Jurkat, Clone E6-1 (cell line): Measurements from ENCODE around the gene KCTD16.

Experiments
- DNase-seq: peaks from one replicate; pipeline ENCODE4 v3.0.0-alpha.2; 2011; ENCODE audit warnings: low read depth, low spot score
- H3K4me3 ChIP-seq: 2 replicates; pipeline ENCODE4 v1.5.1; 2011; ENCODE audit warnings: mild to moderate bottlenecking, low read length, control low read depth, moderate library complexity

The KCTD16 gene

GRCh38 chr5:144202072-144202471 is 31.4 kb downstream of the KCTD16 start:
- no peak for DNase-seq
- H3K4me3 ChIP-seq, result no peak overlapping the region

GRCh38 chr5:144202726-144203125 is 32.1 kb downstream of the KCTD16 start:
- no peak for DNase-seq
- no peak overlapping the region for H3K4me3 ChIP-seq

GRCh38 chr5:144203750-144204596 is 33.3 kb downstream of the KCTD16 start:
- peak; percentile 58 for DNase-seq
- no peak overlapping the region for H3K4me3 ChIP-seq

GRCh38 chr5:144205141-144205551 is 34.5 kb downstream of the KCTD16 start:
- no peak overlapping the region for H3K4me3 ChIP-seq
- no peak for DNase-seq

- no peak overlapping the region for H3K4me3 ChIP-seq
- DNase-seq, result no peak
Observed at GRCh38 chr5:144206141-144206540, 35.5 kb downstream of the KCTD16 start.

GRCh38 chr5:144207875-144208444 is 37.3 kb downstream of the KCTD16 start:
- no peak overlapping the region for H3K4me3 ChIP-seq

GRCh38 chr5:144209361-144209760 is 38.7 kb downstream of the KCTD16 start:
- no peak for DNase-seq
- H3K4me3 ChIP-seq, result no peak overlapping the region

More at GRCh38 chr5:144207875-144208444, 37.3 kb downstream of the KCTD16 start:
- no peak for DNase-seq

GRCh38 chr5:144210655-144211054 is 40.0 kb downstream of the KCTD16 start:
- H3K4me3 ChIP-seq, result no peak overlapping the region
- DNase-seq, result no peak

- no peak overlapping the region for H3K4me3 ChIP-seq
- no peak for DNase-seq
Observed at GRCh38 chr5:144219869-144220268, 49.2 kb downstream of the KCTD16 start.

- DNase-seq, result no peak
- H3K4me3 ChIP-seq, result no peak overlapping the region
Observed at GRCh38 chr5:144227363-144227999, 56.8 kb downstream of the KCTD16 start.

GRCh38 chr5:144230806-144231205 is 60.1 kb downstream of the KCTD16 start:
- H3K4me3 ChIP-seq, result no peak overlapping the region
- DNase-seq, result no peak

- DNase-seq, result no peak
- no peak overlapping the region for H3K4me3 ChIP-seq
Observed at GRCh38 chr5:144232285-144232684, 61.6 kb downstream of the KCTD16 start.

GRCh38 chr5:144236499-144236898 is 65.8 kb downstream of the KCTD16 start:
- DNase-seq, result no peak
- H3K4me3 ChIP-seq, result no peak overlapping the region

- no peak for DNase-seq
- no peak overlapping the region for H3K4me3 ChIP-seq
Observed at GRCh38 chr5:144237851-144238250, 67.2 kb downstream of the KCTD16 start.

- no peak for DNase-seq
- H3K4me3 ChIP-seq, result no peak overlapping the region
Observed at GRCh38 chr5:144247131-144247530, 76.5 kb downstream of the KCTD16 start.

GRCh38 chr5:144248015-144248414 is 77.3 kb downstream of the KCTD16 start:
- no peak for DNase-seq
- H3K4me3 ChIP-seq, result no peak overlapping the region

- DNase-seq, result no peak
- no peak overlapping the region for H3K4me3 ChIP-seq
Observed at GRCh38 chr5:144249755-144250464, 79.2 kb downstream of the KCTD16 start.

- no peak for DNase-seq
- no peak overlapping the region for H3K4me3 ChIP-seq
Observed at GRCh38 chr5:144254552-144254951, 83.9 kb downstream of the KCTD16 start.

- no peak overlapping the region for H3K4me3 ChIP-seq
- no peak for DNase-seq
Observed at GRCh38 chr5:144260121-144260520, 89.4 kb downstream of the KCTD16 start.
